Forelimb muscle (tissue), 1 donor: ENCODE results near the gene WWC1. TPM values are rescaled to one million over a fixed set of nuclear protein-coding genes. Genes with fewer than 3 reads are reported as not detected.

Experiments used
- DNase-seq: peaks from one replicate; pipeline ENCODE4 v3.0.0-alpha.2; 2013; ENCODE audit warnings: low read depth
- polyA plus RNA-seq: library from polyadenylated mRNA; unstranded; fragments of 120-200 nt; gene quantifications from one replicate; pipeline ENCODE4 v1.2.1, GENCODE V29; 2013; ENCODE audit not compliant: insufficient read length

Gene WWC1
- polyA plus RNA-seq, 1 donor: 0.35 TPM

GRCh38 chr5:168362097-168362885 is 70.8 kb downstream of the WWC1 start:
- no peak for DNase-seq

GRCh38 chr5:168364151-168364661 is 72.8 kb downstream of the WWC1 start:
- no peak for DNase-seq

DNA sequence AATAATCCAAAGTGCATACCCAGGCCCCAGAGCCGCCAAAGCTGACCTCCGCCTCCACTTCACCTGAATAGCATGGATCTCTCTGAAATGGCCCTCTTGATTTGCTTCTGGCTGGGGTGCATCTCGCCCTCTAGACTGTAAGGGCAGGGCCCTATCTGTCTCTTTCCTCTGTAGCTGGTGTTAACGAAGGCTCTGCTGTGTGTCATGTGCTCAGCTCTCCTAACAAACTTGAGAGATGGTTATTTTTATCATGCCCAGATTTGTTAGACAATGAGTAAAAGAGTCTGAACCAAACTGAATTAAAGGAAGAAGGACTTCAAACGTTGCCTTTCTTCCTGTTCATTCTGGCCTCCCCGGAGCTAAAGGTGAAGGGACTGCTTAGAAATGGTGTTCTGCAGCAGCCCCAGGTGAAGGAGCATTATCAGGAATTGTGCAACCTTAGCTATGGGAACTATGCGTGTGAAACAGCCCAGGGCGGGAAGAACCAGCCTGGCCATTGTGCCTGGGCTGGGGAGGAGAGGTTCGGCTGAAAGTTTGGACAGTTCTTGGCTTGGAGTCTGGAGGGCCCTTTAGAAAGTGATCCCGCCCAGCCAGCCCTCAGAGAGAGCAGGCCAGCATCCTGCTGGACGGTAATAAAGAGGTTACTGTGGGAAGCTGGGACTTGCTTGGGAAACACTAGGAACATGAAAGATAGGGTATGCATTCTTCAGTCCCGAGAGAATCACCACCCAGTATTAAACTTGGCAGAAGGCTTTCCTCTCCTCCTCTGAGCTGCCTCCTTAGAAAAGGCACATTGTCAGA is 73.5 kb downstream of the WWC1 start:
- no peak for DNase-seq

DNA sequence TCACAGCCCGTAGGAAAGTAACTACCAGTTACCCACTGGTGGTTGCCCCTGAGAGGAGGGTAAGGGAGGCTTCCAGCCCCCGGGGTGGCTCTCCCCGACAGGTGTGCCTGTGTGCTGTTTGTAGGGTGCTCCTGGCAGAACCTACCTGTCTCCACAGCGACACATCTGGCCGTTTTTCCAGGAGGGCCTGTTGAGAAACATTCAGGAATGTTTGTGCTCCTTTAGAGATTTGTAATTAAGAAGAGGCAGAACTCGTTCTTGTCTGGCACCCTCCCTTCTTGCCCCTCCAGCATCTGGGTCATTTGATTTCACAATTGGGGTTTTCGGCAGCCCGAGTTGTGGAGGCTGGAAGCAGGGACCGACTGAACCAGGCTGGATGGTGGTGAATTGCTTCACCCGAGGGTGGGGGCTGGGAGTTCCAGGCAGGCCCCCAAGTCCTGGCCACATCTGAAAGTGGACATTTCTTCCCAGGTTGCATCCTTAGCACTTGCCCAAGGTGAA is 74.2 kb downstream of the WWC1 start:
- no peak for DNase-seq

- no peak for DNase-seq
Measured at GRCh38 chr5:168366116-168366515, 74.7 kb downstream of the WWC1 start.

DNA sequence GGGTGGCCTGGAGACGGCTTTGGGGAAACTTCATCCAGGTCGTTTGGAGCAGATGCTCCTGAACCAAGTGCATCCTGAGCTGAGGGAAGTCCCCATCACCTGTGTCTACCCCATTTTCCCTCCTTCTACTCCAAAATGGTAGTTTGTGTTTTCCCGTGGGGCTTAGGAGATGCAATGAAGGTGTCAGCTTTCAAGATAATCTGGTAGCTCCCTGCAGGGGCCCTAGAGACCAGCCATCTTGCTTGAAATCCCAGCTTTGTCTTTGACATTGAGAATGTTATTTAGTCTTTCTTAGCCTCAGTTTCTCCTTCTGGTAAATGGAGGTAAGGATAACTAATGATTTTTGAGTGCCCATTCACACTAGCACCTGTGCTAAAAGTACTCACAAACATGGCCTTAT is 77.4 kb downstream of the WWC1 start:
- DNase-seq: no peak

DNA sequence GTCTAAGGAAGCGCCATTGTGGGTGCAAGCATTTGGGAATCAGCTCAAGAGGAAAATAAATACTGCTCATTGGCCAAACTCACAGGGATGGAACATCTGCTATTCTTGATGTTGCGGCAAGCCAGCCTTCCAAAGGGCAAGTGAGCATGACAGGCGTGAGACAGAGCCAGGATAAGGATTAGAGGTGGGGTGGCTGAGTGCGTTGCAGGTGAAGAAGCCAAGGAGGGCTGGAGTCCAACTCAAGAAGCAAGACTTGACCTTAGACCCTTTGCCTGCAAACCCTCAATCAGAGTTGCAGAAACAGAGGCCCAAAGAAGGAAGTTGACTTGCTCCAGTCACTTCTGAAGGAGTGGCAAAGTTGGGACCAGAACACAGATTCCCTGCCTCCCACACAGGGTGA is 79.4 kb downstream of the WWC1 start:
- no peak for DNase-seq

GRCh38 chr5:168372356-168372946 is 81.0 kb downstream of the WWC1 start:
- no peak for DNase-seq

GRCh38 chr5:168374532-168374931 is 83.1 kb downstream of the WWC1 start:
- DNase-seq: no peak

DNA sequence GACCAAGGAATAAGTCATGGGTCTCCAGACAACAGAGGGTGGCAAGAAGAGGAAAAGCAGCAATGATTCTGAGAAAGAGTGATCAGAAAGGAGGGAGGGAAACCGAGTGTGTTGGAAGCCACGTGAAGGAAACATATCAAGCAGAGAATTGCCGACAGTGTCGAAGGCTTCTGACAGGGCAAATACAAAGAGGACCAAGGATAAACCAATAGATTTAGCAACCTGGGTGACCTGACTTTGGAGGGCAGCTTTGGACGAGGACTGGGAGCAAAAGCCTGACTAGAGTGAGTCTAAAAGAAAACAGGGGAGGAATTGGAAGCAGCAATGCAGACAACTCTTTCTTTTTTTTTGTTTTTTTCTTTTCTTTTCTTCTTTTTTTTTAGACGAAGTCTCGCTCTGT is 83.8 kb downstream of the WWC1 start:
- no peak for DNase-seq

DNA sequence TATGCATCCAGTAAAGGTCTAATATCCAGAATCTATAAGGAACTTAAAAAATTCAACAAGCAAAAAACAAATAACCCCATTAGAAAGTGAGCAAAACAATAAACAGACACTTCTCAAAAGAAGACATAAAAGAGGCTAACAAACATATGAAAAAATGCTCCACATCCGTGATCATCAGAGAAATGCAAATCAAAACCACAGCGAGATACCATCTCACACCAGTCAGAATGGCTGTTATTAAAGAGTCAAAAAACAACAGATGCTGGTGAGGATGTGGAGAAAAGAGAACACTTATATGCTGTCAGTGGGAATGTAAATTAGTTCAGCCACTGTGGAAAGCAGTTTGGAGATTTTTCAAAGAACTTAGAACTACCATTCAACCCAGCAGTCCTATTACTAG is 86.1 kb downstream of the WWC1 start:
- DNase-seq: no peak

- DNase-seq: no peak
Measured at GRCh38 chr5:168378741-168379140, 87.3 kb downstream of the WWC1 start.

DNA sequence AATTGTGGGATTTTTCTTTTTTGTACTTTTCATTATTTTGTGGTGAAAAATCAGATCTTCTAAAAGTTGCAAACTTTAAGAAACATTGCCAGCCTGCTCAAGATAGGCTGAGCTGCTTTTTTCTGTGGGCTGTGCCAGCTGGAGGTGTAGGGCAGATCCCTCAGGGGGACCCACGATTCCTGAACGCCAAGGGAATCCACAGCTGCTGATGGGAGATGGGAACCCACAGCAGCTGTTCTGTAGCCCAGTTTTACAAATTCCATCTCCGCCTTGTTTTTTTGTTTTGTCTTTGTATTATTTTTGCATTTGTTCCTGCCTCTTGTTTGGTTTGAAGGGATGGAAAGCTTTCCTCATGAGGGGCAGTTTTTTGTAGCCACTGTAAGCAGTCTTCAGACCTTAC is 91.0 kb downstream of the WWC1 start:
- no peak for DNase-seq

GRCh38 chr5:168390491-168390890 is 99.0 kb downstream of the WWC1 start:
- no peak for DNase-seq

DNA sequence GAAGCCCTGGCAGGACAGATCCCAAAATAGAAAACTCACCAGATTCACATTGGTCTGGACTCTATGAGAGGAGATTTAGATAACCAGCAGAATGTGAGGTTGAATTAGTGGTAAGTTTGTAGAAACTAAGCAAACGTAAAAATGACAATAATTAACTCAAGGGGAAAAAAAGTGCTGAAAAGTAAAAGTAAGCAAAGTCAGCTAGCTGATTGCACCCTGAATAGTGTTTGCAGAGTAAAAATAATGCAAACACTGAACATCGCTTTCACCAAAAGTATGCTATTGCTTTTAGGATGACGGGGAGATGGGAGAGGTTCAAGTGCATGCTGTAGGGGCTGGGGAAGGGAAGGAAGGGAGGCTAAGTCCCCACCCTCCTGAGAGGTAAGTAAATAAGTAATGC is 102.3 kb downstream of the WWC1 start:
- no peak for DNase-seq

DNA sequence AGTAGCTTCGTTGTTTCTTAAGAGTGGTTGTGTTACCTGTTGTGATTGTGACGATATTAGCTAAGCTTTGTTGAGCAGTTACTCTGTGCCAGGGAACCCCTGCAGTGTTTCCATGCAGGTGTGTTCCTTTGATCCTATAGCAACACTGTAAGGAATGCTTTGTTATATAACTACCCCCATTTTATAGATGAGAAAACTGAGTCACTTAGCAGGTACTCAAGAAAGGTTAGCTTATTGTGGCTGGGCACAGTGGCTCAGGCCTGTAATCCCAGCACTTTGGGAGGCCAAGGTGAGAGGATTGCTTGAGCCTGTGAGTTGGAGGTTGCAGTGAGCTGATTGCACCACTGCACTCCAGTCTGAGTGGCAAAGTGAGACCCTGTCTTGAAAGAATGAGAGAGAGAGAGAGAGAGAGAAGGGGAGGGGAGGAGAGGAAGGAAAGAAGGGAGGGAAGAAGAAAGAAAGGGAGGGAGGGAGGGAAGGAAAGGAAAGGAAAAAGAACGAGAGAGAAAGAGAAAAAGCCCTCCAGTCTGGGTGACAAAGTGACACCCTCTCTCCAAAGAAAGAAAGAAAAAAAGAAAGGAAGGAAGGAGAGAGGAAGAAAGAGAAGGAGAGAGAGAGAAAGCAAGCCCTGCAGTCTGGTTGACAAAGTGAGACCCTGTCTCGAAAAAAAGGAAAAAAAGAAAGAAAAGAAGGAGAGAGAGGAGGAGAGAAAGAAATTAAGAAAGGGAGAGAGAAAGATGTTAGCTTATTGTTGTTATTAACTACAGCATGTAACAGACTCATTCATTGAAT is 109.2 kb downstream of the WWC1 start:
- no peak for DNase-seq

- no peak for DNase-seq
Measured at GRCh38 chr5:168401226-168401625, 109.8 kb downstream of the WWC1 start.

GRCh38 chr5:168401880-168402279 is 110.4 kb downstream of the WWC1 start:
- no peak for DNase-seq

DNA sequence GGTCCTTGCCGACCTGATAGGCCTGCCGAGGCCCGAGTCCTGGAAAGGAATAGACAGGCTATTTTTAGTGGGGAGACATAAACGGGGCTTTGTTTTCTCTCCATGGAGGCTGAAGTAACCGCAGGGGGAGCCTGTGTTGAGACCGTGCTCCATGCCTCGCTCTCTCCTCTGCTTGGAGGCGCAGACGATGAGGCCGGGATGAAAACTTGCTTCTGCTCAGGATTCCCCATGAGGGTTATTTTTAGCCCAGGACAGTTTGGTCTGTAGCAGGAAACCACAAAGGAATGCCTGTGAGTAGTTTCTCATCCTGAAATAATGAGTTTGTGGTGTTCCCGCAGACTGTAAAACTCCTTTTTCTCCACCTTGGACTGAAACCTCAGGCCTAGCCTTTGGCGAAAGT is 112.9 kb downstream of the WWC1 start:
- no peak for DNase-seq

DNA sequence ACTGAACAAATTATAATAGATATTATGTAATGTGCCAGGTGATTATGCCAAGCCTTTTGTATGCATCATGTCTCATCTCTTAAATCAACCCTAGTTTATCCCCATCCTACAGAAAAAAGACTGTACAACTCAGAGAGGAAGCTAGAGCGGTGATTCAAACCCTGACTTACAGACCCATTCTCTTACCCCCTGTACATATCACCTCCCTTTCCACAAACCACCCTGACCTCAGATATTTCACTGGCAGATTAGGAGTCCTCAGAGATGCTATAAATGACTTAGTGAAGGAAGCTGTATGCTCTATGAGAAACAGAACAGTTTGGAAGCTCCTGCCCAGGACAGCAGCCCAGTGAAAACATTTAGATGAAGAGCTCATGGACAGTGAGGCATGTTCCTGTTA is 115.8 kb downstream of the WWC1 start:
- no peak for DNase-seq

GRCh38 chr5:168408561-168409305 is 117.3 kb downstream of the WWC1 start:
- peak; percentile 76 for DNase-seq
